ENCODE results near the gene KMT2C. TPM values are rescaled to one million over a fixed set of nuclear protein-coding genes. Genes with fewer than 3 reads are reported as not detected.

The KMT2C gene
- 6.1 to 10.8 TPM (median 9.1 TPM) in 5 replicates for total RNA-seq (2022; extraction: Qiagen RNA extraction)

GRCh38 chr7:152435384-152436110 lies at the start of gene KMT2C:
Gene KMT2C, minus strand, starts transcription at chr7:152436003. Its CDS starts 217 bp downstream, at chr7:152435786.

Other genes starting within 250 kb of the KMT2C start
- gene XRCC2, start 240.1 kb upstream of the KMT2C start, total RNA-seq (2022; extraction: Qiagen RNA extraction) = 3.7 to 5.6 TPM (median 5.2 TPM) in 5 replicates

Data from A549 treated with dexamethasone at 1 μM for 4 hours (cell line).